ENCODE results near the gene CDCP1. TPM values are rescaled to one million over a fixed set of nuclear protein-coding genes. Genes with fewer than 3 reads are reported as not detected.

Gene CDCP1
- total RNA-seq, 1 donor from 2014 or later, result not detected

GRCh38 chr3:45049807-45050206, 96.4 kb downstream of the CDCP1 start:
- no peak for TF ChIP-seq CTCF (conservative IDR thresholded peaks at IDR 0.05)
- Mint-ChIP-seq H3K4me3 (no peak overlapping the region), H3K4me1 (no peaks in the 10 kb centered on the region), H3K36me3 (ENCODE audit: low read depth) (no peaks in the 10 kb centered on the region), H3K27ac (ENCODE audit: unreplicated experiment) (no peak overlapping the region), H3K27me3 (ENCODE audit: low read depth) (peaks cover 27% of the 10 kb centered on the region), H3K9me3 (no peaks in the 10 kb centered on the region)
- DNase-seq (ENCODE audit: low read depth, low spot score), result no peak

GRCh38 chr3:45048244-45048643, 97.9 kb downstream of the CDCP1 start:
- Mint-ChIP-seq H3K4me1 (no peaks in the 10 kb centered on the region), H3K27me3 (ENCODE audit: low read depth) (peaks cover 27% of the 10 kb centered on the region), H3K9me3 (no peaks in the 10 kb centered on the region), H3K27ac (ENCODE audit: unreplicated experiment) (no peak overlapping the region), H3K36me3 (ENCODE audit: low read depth) (no peaks in the 10 kb centered on the region), H3K4me3 (no peak overlapping the region)
- DNase-seq (ENCODE audit: low read depth, low spot score), result no peak
- TF ChIP-seq CTCF (conservative IDR thresholded peaks at IDR 0.05), result no peak

GRCh38 chr3:45043728-45044299, 102.4 kb downstream of the CDCP1 start:
- TF ChIP-seq CTCF (conservative IDR thresholded peaks at IDR 0.05), result no peak
- DNase-seq (ENCODE audit: low read depth, low spot score), result no peak
- H3K36me3 Mint-ChIP-seq (ENCODE audit: low read depth), result no peaks in the 10 kb centered on the region
- no peak overlapping the region for H3K4me3 Mint-ChIP-seq
- no peaks in the 10 kb centered on the region for H3K9me3 Mint-ChIP-seq
- no peaks in the 10 kb centered on the region for H3K4me1 Mint-ChIP-seq
- peaks cover 19% of the 10 kb centered on the region for H3K27me3 Mint-ChIP-seq (ENCODE audit: low read depth)
- H3K27ac Mint-ChIP-seq (ENCODE audit: unreplicated experiment), result no peak overlapping the region

- Mint-ChIP-seq H3K36me3 (ENCODE audit: low read depth) (no peaks in the 10 kb centered on the region), H3K4me3 (no peak overlapping the region), H3K4me1 (peaks cover 4% of the 10 kb centered on the region), H3K9me3 (no peaks in the 10 kb centered on the region), H3K27ac (ENCODE audit: unreplicated experiment) (no peak overlapping the region), H3K27me3 (ENCODE audit: low read depth) (peaks cover 15% of the 10 kb centered on the region)
- TF ChIP-seq CTCF (conservative IDR thresholded peaks at IDR 0.05), result no peak
- DNase-seq (ENCODE audit: low read depth, low spot score), result no peak
Measured at GRCh38 chr3:45042162-45042561, 104.0 kb downstream of the CDCP1 start.

GRCh38 chr3:45041666-45042065, 104.5 kb downstream of the CDCP1 start:
- peaks cover 4% of the 10 kb centered on the region for H3K4me1 Mint-ChIP-seq
- H3K36me3 Mint-ChIP-seq (ENCODE audit: low read depth), result no peaks in the 10 kb centered on the region
- no peak overlapping the region for H3K4me3 Mint-ChIP-seq
- no peak overlapping the region for H3K27ac Mint-ChIP-seq (ENCODE audit: unreplicated experiment)
- DNase-seq (ENCODE audit: low read depth, low spot score), result no peak
- peaks cover 12% of the 10 kb centered on the region for H3K27me3 Mint-ChIP-seq (ENCODE audit: low read depth)
- TF ChIP-seq CTCF (conservative IDR thresholded peaks at IDR 0.05), result no peak
- H3K9me3 Mint-ChIP-seq, result no peaks in the 10 kb centered on the region

Measured in neural crest cell (in vitro differentiated cells).